ENCODE results near the gene TRUB2. TPM values are rescaled to one million over a fixed set of nuclear protein-coding genes. Genes with fewer than 3 reads are reported as not detected.

The TRUB2 gene
- total and polyA plus RNA-seq, 2 donors (not counting 3 experiments of a cell fraction or from before 2014, with no cell fraction given), result 21.1 to 39.3 TPM

DNA sequence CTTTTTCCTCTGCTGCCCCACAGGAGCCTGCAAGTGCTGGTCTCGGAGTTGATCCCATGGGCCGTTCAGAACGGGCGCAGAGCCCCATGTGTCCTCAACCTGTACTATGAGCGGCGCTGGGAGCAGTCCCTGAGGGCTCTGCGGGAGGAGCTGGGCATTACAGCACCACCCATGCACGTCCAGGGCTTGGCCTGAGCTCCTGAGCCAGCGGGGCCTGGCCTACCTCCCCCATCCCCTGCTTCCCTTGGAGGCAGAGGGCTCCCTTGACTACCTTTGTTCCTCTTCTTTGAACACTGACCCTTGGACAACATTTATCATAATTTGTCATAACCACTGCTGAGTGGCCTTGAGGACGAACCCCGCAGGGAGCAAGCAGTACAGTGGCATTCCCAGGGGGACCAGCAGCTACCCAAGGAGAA, 11.2 kb upstream of the TRUB2 start:
- Histone ChIP-seq H3K79me2 (ENCODE audit: control insufficient read depth, insufficient read depth, low read length) (no peaks in the 10 kb centered on the region), H3K4me1 (ENCODE audit: control insufficient read depth, extremely low read depth, insufficient read depth, low read length) (no peaks in the 10 kb centered on the region), H3K36me3 (ENCODE audit: control insufficient read depth in 2 of 2, extremely low read depth in 1 of 2, insufficient read depth in 2 of 2, low read length in 2 of 2) (peaks cover 0 to 8% of the 10 kb centered on the region in 2 experiments), H3K4me3 (replicated peaks in 1 of 3; ENCODE audit: insufficient read depth in 1 of 3, low read depth in 1 of 3, low read length in 3 of 3) (no peak overlapping the region), H3K27me3 (ENCODE audit: control insufficient read depth in 2 of 2, insufficient read depth in 2 of 2, low read length in 2 of 2) (no peaks in the 10 kb centered on the region), H3K27ac (ENCODE audit: insufficient read depth, low read depth, low read length) (no peak overlapping the region), H3K9me3 (replicated peaks; ENCODE audit: control insufficient read depth, insufficient read depth, low read length) (no peaks in the 10 kb centered on the region), H2AFZ (ENCODE audit: low read depth, low read length) (no peak overlapping the region), H3K9me1 (replicated peaks; ENCODE audit: control insufficient read depth, extremely low read depth, insufficient read depth, low read length) (no peaks in the 10 kb centered on the region), H3K9ac (replicated peaks; ENCODE audit: extremely low read depth, insufficient read depth, low read length) (no peak overlapping the region), H3K4me2 (ENCODE audit: insufficient read depth, low read length) (no peak overlapping the region), H4K20me1 (replicated peaks; ENCODE audit: control insufficient read depth, extremely low read depth, insufficient read depth, low read length) (no peaks in the 10 kb centered on the region)
- POLR2A ChIA-PET, result interaction anchor here (0.6 kb wide), 1 partner anchor 38 kb away, joined by 4 read pairs; no protein-coding TSS in a partner anchor
- no TSS peak for BruUV-seq (replicated peaks)
- CTCF ChIA-PET, result interaction anchor here (1.0 to 2.8 kb wide), 2 partner anchors 38 to 140 kb away, joined by 3 to 11 read pairs; no protein-coding TSS in a partner anchor
- DNase-seq (ENCODE audit: low read depth, low spot score) (no peak), FAIRE-seq (no peak)
- dilution Hi-C loops (cut with MboI; ENCODE audit: extremely low pct_ligation_motif_present, low sequenced_read_pairs) (no loop called here), intact Hi-C loops (cut with micrococcal nuclease) (no loop called here)
- TF ChIP-seq, protein P1, sequence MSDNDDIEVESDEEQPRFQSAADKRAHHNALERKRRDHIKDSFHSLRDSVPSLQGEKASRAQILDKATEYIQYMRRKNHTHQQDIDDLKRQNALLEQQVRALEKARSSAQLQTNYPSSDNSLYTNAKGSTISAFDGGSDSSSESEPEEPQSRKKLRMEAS (IDR thresholded peaks at IDR 0.05; ENCODE audit: insufficient read depth, insufficient read length), result no peak
- TF ChIP-seq, protein P2, sequence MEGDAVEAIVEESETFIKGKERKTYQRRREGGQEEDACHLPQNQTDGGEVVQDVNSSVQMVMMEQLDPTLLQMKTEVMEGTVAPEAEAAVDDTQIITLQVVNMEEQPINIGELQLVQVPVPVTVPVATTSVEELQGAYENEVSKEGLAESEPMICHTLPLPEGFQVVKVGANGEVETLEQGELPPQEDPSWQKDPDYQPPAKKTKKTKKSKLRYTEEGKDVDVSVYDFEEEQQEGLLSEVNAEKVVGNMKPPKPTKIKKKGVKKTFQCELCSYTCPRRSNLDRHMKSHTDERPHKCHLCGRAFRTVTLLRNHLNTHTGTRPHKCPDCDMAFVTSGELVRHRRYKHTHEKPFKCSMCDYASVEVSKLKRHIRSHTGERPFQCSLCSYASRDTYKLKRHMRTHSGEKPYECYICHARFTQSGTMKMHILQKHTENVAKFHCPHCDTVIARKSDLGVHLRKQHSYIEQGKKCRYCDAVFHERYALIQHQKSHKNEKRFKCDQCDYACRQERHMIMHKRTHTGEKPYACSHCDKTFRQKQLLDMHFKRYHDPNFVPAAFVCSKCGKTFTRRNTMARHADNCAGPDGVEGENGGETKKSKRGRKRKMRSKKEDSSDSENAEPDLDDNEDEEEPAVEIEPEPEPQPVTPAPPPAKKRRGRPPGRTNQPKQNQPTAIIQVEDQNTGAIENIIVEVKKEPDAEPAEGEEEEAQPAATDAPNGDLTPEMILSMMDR (IDR thresholded peaks at IDR 0.05; ENCODE audit: extremely low read depth in 1 of 2, insufficient read depth in 1 of 2, low read depth in 1 of 2, low read length in 2 of 2), result no peak
- TF ChIP-seq GATA2 (IDR thresholded peaks at IDR 0.05; ENCODE audit: insufficient read depth, insufficient read length, low read depth, low read length) (no peak), POLR2A (IDR thresholded peaks at IDR 0.05; ENCODE audit: low read depth, low read length) (no peak), JUN (IDR thresholded peaks at IDR 0.05; ENCODE audit: borderline replicate concordance, insufficient read depth, insufficient read length, low read depth) (no peak), FOS (IDR thresholded peaks at IDR 0.05; ENCODE audit: borderline replicate concordance, insufficient read depth, low read length) (no peak), POLR2AphosphoS5 (IDR thresholded peaks at IDR 0.05; ENCODE audit: insufficient read depth, low read depth, low read length) (no peak), EZH2 (IDR thresholded peaks at IDR 0.05; ENCODE audit: borderline replicate concordance, low read depth, low read length, severe bottlenecking) (no peak), MYC (IDR thresholded peaks at IDR 0.05; ENCODE audit: low read depth, low read length) (no peak)

Measured in endothelial cell of umbilical vein (primary cell).